DOHH2 (cell line): Measurements from ENCODE around the gene SLC12A7.

ENCODE experiments used
- H3F3A ChIP-seq: fragments of 200-600 bp; sonication (generic), shearing (Covaris generic); 2 replicates; pipeline ENCODE4 v1.6.0; 2016; ENCODE audit warnings: antibody characterized with exemption, mild to moderate bottlenecking; ENCODE audit not compliant: control insufficient read depth, insufficient read depth
- H3K27ac ChIP-seq: fragments of 200-600 bp; sonication (generic); 2 replicates; pipeline ENCODE4 v1.5.1; 2014; ENCODE audit warnings: low read depth, mild to moderate bottlenecking, low read length, moderate library complexity
- H3K27me3 ChIP-seq: fragments of 200-600 bp; sonication (generic); 2 replicates; pipeline ENCODE4 v1.6.1; 2014; ENCODE audit warnings: mild to moderate bottlenecking, low read length, mixed read lengths; ENCODE audit not compliant: control insufficient read depth
- H3K36me3 ChIP-seq: fragments of 200-600 bp; sonication (generic); 2 replicates; pipeline ENCODE4 v1.6.1; 2014; ENCODE audit warnings: mild to moderate bottlenecking, low read length, moderate library complexity, mixed read lengths; ENCODE audit not compliant: control insufficient read depth
- H3K4me1 ChIP-seq: fragments of 200-600 bp; sonication (generic); 2 replicates; pipeline ENCODE4 v1.6.1; 2014; ENCODE audit warnings: mild to moderate bottlenecking, low read length, mixed read lengths; ENCODE audit not compliant: control insufficient read depth
- H3K4me2 ChIP-seq: fragments of 200-600 bp; sonication (generic); 2 replicates; pipeline ENCODE4 v1.6.0; 2014; ENCODE audit warnings: mild to moderate bottlenecking, low read length, moderate library complexity
- H3K4me3 ChIP-seq: fragments of 200-600 bp; sonication (generic); 2 replicates; pipeline ENCODE4 v1.5.1; 2014; ENCODE audit warnings: mild to moderate bottlenecking, low read length, mixed read lengths
- H3K79me2 ChIP-seq: fragments of 200-600 bp; sonication (generic); 2 replicates; pipeline ENCODE4 v1.6.1; 2014; ENCODE audit warnings: mild to moderate bottlenecking, low read length, mixed read lengths; ENCODE audit not compliant: control insufficient read depth
- H3K9me2 ChIP-seq: fragments of 200-600 bp; sonication (generic); replicated peaks from 2 replicates; pipeline ENCODE4 v1.6.1; 2014; ENCODE audit warnings: mild to moderate bottlenecking, low read length, mixed read lengths; ENCODE audit not compliant: control insufficient read depth
- H3K9me3 ChIP-seq: fragments of 200-600 bp; sonication (generic); 2 replicates; pipeline ENCODE4 v1.6.1; 2014; ENCODE audit warnings: antibody characterized with exemption, low read length, mixed read lengths; ENCODE audit not compliant: control insufficient read depth, insufficient read depth
- H4K20me1 ChIP-seq: fragments of 200-600 bp; sonication (generic); 2 replicates; pipeline ENCODE4 v1.6.0; 2014; ENCODE audit warnings: low read depth, mild to moderate bottlenecking, antibody characterized with exemption, low read length, moderate library complexity; ENCODE audit not compliant: control insufficient read depth, insufficient read depth
- CTCF ChIP-seq: fragments of 200-600 bp; sonication (generic); IDR thresholded peaks from one replicate; pipeline ENCODE4 v1.5.1; 2014; ENCODE audit warnings: antibody characterized with exemption, mild to moderate bottlenecking, low read depth, low read length; ENCODE audit not compliant: poor library complexity, severe bottlenecking
- EZH2phosphoT487 ChIP-seq: fragments of 200-600 bp; sonication (generic); IDR thresholded peaks from 2 replicates; pipeline ENCODE4 v1.6.1; 2017; ENCODE audit warnings: borderline replicate concordance, mild to moderate bottlenecking, antibody characterized with exemption, low read length, moderate library complexity, mixed read lengths

The SLC12A7 gene

GRCh38 chr5:1078851-1079250 lies 33.0 kb downstream of the SLC12A7 start:
- Histone ChIP-seq H3K9me2 (no peaks in the 10 kb centered on the region), H3K79me2 (no peaks in the 10 kb centered on the region), H3K27ac (no peak overlapping the region), H3K9me3 (peaks cover 4% of the 10 kb centered on the region; the same call in 1 of the 2 replicates), H3K4me3 (no peak overlapping the region), H4K20me1 (no peaks in the 10 kb centered on the region), H3K27me3 (no peaks in the 10 kb centered on the region), H3F3A (no peaks in the 10 kb centered on the region), H3K36me3 (no peaks in the 10 kb centered on the region), H3K4me1 (no peaks in the 10 kb centered on the region), H3K4me2 (no peak overlapping the region)
- no peak for TF ChIP-seq EZH2phosphoT487
- TF ChIP-seq CTCF = no peak

DNA sequence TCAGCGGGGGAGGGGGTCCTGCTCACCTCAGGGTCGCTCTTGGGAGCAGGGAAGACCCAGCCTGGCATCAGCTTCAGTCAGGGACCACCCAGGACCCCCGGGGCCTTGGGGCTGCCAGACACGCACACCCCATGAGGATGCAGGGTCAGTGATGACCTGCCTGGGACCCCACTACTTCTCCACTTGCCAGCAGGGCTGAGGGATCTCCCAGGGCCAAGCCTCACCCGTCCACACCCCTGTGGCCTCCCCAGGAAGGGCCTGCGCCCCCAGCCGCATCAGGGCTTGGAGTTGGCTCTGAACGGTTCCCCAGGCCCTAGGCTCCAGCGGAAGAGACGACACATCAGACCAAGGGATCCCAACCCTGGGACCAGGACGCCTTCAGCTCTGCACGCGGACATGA lies 33.7 kb downstream of the SLC12A7 start:
- H3K4me2 ChIP-seq = no peak overlapping the region
- H3K9me3 ChIP-seq = no peaks in the 10 kb centered on the region
- no peaks in the 10 kb centered on the region for H3K9me2 ChIP-seq
- no peaks in the 10 kb centered on the region for H3K27me3 ChIP-seq
- no peaks in the 10 kb centered on the region for H3F3A ChIP-seq
- no peak overlapping the region for H3K27ac ChIP-seq
- H3K79me2 ChIP-seq = no peaks in the 10 kb centered on the region
- H3K36me3 ChIP-seq = no peaks in the 10 kb centered on the region
- no peaks in the 10 kb centered on the region for H3K4me1 ChIP-seq
- no peaks in the 10 kb centered on the region for H4K20me1 ChIP-seq
- no peak overlapping the region for H3K4me3 ChIP-seq
- TF ChIP-seq EZH2phosphoT487 (no peak), CTCF (no peak)

DNA sequence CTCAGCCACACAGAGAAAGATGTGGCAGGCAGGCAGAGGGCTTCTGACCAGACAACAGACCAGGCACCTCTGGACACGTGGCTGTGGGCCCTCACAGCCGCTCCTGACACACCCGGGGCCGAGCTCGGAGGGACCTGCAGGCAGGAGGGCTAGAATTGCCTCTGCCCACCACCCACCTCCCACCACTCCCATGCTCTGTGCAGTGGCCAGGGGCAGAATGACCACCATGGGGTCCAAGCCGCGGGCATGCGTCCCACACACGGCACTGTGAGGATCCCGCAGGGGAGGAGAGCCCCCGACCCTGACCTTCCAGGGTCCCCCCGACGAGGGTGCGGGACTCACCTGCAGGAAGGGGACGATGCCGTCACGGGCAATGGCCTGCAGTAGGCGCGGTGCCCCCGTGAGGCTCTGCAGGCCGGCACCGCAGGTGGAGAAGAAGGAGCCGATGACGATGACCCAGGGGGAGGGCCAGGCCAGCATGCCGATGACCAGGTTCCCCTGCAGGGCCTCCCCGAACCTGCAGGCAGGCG lies 34.3 kb downstream of the SLC12A7 start:
- Histone ChIP-seq H3K79me2 (no peaks in the 10 kb centered on the region), H3K27ac (no peak overlapping the region), H3K9me2 (no peaks in the 10 kb centered on the region), H3K9me3 (no peaks in the 10 kb centered on the region), H3K27me3 (no peaks in the 10 kb centered on the region), H4K20me1 (no peaks in the 10 kb centered on the region), H3F3A (no peaks in the 10 kb centered on the region), H3K36me3 (no peaks in the 10 kb centered on the region), H3K4me2 (no peak overlapping the region), H3K4me3 (no peak overlapping the region), H3K4me1 (no peaks in the 10 kb centered on the region)
- no peak for TF ChIP-seq CTCF
- no peak for TF ChIP-seq EZH2phosphoT487
